ENCODE measurements around the gene SNAP29.
"Not testable (repeated sequence)": the region's sequence is repeated elsewhere in the genome, so short reads cannot be mapped to it uniquely, and the experiment has no call there.

SNAP29 gene

DNA sequence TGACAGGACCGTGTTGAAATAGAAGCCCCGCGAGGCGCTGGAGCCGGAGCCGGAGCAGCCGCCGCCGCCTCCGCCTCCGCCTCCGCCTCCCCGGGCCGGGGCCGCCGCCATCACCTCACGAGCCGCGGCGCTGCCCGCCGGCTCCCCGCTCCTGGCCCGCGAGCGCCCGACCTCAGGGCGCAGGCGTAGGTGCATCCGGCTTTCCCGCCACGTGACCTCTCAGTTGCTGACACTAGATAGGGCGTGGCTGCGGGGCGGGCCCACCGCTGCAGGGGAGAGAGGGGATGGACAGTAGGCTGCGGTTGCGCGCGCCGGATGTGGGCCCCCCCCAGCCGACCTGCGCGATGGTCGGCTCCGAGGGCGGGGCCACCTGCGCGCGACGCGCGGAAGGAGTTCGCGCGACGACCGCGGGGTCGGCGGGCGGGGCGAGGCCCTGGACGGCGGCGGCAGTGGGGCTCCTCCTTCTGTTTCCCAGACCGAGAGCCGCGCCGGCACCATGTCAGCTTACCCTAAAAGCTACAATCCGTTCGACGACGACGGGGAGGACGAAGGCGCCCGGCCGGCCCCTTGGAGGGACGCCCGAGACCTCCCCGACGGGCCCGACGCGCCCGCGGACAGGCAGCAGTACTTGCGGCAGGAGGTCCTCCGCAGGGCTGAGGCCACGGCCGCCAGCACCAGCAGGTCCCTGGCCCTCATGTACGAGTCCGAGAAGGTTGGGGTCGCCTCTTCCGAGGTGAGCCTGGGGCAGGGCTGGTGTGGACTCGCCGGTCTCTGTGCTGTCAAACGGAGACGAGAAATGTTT is at the start of gene SNAP29, which contains the start of gene PI4KA:
TSS of gene SNAP29 (plus strand) at position 393 of the 802 bp plus-strand sequence. CDS start at position 497, 104 bp downstream.
TSS of gene PI4KA (minus strand) at position 197 of the 802 bp plus-strand sequence. CDS start at position 111, 86 bp downstream.
- DNase-seq = peak; percentile 96

DNA sequence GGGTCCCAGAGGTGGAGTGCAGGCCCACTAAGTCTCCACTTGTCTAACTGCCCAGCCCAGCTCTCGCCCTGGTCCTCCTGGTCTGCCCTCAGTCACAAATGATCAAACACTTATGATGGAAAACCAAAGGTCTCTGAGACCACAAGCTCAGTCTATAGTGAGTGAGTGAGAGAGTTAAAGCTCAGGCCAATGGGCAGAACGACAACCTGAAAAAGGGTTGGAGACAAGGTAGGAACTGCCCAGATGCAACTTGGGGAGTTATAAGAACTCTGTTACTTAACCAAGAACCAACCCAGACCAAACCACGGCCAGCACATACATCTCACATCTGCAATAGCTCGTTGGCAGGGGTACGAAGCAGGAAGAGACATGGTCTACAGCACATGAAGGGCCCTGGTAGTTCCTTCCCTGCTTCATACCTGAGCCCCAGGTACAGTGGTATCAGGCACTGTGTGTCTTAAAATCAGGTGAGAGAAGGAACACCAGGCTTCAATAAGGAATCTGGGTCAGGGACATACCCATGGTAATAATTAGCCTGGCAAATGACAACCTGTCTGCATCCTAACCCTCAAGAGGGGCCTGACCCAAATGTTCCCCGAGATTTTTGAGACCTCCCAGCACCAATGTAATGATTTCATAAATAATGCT is 49.1 kb upstream of the SNAP29 start:
- DNase-seq = no peak

DNA sequence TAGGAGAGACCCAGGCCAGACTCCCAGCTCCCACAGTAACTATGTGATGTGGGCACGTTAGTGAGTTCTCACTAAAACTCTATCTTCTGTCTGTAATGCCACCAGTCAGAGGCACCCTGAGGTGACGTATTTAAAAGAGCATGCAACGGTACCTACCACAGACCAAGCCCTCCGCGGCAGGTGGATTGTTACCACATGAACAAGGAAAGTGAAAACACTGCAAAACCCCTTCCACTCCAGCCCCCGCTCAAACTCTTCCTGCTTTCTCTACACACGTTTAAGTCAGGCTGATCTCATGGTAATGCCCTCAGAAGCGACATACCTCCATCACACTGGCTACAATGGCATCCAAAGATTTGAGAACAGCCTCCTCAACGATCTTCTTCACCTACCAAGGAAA is 48.2 kb upstream of the SNAP29 start:
- no peak for DNase-seq

DNA sequence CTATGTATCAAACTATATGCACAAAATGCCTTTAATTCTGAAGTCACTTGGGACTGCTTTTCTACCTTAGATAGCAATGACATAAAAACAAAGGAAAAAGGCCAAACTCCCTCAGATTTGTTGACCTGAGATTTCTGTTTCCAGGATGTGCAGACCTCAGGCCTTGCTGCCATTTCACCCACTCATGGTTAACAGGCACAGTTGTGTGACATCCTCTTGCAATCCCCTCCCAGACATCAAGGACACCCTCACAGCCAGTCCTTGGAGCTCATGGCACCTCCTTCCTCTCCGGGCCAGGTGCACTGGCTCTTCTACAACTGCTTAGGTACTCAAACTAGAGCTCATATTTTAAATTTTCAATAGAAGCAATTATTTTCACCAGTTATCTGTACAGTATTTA is 47.6 kb upstream of the SNAP29 start:
- no peak for DNase-seq

DNA sequence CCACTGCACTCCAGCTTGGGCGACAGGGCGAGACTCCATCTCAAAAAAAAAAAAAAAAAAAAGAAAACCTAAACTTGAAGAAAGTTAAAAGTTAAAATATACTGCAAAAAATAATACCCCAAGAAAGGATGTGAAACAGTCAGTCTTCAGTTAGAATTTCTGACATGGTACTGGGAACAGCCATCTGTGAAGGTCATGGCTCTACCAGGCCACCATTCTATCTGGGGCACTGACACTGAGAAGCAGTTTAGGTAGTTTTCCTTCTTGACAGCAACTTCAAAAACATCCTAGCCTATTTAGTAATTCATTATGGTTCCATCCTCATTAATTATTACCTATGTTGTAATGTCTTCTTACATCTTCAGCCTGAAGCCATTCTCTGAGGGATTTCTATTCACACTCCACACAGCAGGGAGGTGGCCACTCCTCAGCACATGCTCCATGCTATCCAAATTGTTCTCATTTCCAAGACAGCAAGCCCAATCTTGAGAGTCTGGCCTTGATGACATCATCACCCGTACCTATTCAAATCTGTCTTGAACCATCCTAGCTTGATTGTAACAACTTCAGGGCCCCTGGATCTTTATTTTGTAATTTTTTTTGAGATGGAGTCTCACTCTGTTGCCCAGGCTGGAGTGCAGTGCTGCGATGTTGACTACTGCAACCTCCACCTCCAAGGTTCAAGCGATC is 46.7 kb upstream of the SNAP29 start:
- no peak for DNase-seq

DNA sequence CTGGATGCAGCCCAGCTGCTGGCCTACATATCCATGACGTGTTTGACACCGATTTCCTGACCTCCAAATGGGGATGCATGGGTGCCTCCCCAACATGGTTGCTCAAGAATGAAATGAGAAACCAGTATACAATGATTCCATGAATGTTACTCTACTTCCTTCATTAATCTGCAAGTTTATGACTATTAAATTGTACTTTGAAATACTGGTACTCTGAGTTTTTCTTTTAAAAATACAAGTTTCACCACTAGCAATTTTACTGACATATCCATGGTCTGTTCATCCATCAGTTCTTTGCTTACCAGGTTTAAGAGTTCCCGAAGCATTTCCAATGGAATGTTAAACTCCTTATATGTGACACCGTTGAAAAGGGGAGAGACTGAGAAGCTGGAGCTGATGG is 45.8 kb upstream of the SNAP29 start:
- DNase-seq = no peak

DNA sequence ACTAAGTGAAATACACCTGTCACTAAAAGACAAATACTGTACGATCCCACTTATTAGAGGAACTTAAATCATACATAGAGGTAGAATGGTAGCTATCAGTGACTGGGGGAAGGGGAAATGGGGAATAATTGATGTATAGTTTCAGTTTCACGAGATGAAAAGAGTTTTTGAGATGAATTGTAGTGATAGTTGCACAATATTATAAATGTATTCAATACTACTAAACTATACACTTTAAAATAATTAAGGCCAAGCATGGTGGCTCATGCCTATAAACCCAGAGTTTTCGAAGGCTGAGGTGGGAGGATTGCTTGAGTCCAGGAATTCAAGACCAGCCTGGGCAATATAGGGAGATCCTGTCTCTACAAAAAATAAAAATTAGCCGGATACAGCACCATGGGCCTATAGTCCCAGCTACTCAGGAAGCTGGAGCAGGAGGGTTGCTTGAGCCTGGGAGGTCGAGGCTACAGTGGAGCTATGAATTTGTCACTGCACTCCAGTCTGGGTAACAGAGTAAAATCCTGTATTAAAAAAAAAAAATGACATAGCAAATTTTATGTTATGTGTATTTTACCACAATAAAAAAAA is 44.5 kb upstream of the SNAP29 start:
- DNase-seq = no peak

DNA sequence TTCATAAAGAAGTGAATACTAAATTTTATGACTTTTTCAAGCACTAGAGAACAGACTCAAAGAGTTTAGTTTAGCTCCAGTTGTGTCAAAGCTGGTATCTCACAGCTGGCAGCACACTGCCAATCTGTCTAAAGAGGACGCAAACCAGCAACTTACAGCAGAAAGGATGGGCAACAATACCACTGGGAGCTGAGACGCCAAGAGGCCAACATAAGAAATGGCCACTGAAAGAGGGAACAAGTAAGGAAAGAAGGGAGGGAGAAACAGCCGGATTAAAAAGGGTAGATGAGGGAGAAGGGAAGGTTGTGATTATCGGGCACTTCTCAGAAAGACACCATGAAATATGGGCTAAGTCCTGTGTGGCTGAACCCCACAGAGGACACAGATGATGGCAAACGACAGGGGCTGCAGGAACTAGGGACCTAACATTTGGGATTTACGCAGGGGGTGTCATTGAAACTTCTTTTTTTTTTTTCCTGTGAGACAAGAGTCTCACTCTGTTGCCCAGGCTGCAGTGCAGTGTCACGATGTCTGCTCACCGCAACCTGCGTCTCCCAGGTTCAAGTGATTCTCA is 43.2 kb upstream of the SNAP29 start:
- DNase-seq = no peak

DNA sequence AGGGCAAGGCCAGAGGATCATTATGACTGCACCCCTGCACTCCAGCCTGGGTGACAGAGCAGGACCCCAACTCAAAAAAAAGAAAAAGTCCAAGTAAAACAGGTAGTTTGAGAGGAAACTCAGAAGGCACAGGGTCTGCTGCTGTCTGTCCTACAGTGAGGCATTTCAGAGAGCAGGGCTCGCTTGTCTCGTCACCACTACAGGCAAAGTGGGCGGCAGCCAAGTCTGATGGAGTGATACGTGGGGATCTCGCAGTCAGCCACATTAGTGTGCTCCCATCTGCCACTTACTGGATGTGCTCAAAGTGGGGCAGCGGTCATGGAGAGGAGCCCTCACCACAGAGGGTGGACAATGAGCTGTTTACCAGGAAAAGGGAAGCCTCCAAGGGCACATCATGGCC is 42.2 kb upstream of the SNAP29 start:
- DNase-seq = no peak

DNA sequence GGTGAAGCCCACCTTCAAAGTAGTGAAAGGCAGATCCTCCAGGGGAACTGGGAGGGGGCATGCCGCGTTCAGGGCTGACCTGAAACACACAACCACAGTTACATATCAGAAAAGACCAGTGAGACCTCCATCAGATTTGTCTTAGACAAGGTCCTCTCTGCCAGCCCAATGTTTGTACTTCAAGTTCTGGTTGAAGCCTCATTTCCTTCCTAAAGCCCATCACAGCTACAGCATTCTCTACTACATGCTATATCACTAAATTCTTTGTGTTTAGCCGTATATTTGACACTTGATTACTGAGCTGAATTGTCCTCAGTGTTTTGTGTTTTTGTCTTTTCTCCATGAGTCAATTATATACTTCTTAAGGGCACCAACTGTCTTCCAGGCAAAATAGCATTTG is 40.3 kb upstream of the SNAP29 start:
- DNase-seq = no peak

DNA sequence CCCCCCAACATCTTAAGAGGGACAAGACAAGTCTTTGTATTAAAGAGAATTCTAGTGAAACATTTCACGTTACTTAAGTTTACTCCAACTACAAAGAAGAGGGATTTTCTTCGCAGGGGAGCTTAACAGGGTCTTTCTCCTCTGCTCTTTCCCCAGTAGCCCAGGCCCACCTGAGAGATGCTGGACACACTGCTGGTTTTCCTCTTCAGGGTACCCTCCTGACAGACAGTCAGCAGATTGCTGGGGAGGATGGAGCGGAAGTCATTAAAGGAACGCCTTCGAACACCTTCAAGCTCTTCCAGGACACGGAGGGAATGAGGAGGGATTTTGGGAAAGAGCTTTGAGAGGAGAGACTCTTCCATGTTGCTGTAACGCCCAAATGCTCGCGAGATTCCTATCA is 39.3 kb upstream of the SNAP29 start:
- no peak for DNase-seq

DNA sequence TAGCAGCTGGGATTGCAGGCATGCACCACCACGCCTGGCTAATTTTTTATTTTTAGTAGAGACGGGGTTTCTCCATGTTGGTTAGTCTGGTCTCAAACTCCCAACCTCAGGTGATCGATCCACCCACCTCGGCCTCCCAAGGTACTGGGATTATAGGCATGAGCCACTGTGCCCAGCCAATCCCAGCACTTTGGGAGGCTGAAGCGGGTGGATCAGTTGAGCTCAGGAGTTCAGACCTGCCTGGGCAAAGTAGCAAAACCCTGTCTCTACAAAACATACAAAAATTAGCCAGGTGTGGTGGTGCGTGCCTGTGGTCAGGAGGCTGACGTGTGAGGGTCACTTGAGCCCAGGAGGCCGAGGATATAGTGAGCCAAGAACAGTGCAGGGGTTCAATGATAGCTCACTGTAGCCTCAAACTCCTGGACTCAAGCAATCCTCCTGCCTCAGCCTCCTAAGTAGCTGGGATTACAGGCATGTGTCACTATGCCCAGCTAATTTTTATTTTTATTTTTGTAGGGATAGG is 37.0 kb upstream of the SNAP29 start:
- not testable (repeated sequence) for DNase-seq

DNA sequence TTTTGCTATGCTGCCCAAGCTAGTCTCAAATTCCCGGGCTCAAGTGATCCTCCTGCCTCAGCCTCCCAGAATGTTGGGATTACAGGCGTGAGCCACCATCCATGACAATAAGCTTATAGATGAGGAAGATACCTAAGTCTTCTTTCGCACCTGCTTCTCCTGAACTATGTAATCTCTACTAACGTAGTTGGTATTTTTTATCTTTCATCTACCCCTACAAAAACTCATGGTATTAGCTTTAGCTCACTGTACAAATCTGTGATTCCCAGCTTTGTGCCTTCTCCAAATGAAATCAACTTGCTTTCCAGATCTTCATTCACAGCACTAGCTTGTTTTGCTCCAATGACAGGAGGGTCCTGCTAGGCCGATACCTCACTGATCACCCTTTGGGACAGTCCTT is 36.6 kb upstream of the SNAP29 start:
- no peak for DNase-seq

DNA sequence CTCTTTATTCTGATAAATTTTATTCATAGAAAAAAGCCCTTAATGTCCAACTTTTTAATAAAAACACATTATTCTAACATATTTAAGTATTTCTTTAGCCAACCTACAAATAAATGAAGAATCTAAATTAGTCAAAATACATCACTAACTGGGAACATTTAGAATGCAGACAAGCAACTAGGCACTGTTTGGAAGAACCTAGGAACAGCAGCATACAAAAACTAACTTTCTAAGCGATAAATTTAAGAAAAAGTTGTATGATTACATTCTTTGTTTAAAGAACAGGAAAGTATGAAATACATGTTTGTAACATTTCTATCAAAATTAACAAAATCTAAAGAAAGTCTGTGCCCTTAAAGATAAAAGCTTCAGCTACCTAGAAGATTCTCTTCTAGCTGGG is 35.5 kb upstream of the SNAP29 start:
- no peak for DNase-seq

DNA sequence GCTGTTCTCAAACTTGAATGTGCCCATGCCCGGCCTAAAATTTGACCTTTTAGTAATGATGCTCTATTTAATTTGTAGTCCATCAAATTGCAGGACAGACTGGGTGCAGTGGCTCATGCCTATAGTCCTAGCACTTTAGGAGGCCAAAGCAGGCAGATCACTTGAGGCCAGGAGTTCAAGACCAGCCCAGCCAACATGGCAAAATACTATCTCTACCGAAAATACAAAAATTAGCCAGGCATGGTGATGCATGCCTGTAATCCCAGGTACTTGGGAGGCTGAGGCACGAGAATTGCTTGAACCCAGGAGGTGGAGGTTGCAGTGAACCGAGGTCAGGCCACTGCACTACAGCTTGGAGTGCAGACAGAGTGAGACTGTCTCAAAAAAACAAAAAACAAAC is 33.6 kb upstream of the SNAP29 start:
- DNase-seq = not testable (repeated sequence)

DNA sequence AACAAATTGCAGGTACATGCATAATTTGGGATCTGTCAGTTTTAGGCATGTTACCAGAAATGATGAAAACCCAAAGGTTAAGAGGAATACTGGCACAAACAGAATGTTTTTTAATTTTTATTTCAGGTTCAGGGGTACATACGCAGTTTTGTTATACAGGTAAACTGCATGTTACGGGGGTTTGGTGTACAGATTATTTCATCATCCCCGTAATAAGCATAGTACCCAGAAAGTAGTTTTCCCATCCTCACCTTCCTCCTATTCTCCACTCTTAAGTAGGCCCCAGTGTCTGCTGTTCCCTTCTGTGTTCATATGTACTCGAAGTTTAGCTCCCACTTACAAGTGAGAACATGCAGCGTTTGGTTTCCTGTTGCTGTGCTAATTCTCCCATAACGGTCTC is 33.2 kb upstream of the SNAP29 start:
- DNase-seq = no peak

DNA sequence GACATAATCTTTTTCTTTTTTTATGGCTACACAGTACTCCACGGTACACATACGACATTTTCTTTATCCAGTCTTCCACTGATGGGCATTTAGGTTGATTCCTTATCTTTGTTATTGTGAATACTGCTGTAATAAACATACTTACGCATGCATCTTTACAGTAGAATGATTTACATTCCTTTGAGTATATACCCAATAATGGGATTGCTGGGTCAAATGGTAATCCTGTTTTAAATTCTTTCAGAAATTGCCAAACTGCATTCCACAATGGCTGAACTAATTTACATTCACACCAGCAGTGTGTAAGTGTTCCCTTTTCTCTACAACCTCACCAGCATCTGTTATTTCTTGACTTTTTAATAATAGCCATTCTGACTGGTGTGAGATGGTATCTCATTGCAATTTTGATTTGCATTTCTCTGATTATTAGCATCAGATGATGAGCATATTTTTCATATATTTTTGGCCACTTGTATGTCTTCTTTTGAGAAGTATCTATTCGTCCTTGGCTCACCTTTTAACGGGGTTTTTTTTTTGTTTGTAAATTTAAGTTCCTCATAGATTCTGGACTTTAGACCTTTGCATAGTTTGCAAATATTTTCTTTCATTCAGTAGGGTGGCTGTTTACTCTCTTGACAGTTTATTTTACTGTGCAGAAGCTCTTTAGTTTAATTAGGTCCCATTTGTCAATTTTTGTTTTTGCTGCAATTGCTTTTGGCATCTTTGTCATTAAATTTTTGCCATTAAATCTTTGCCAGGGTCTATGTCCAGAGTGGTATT is 32.2 kb upstream of the SNAP29 start:
- not testable (repeated sequence) for DNase-seq

DNA sequence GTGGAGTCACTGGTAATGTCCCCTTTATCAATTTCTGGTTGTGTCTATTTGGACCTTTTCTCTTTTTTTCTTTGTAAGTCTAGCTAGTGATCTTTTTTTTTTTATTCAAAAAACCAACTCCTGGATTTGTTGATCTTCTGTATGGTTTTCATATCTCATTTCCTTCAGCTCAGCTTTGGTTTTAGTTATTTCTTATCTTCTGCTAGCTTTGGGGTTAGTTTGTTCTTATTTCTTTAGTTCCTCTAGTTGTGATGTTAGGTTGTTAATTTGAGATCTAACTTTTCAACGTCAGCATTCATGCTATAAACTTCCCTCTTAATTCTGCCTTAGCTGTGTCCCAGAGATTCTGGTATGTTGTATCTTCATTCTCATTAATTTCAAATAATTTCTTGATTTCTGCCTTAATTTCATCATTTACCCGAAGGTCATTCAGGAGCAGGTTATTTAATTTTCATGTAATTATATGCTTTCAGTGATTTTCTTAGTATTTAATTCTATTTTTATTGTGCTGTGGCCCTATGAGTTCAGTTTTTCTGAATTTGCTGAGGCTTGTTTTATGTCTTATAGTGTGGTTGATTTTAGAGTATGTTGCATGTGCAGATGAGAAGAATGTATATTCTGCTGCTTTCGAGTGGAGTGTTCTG is 29.2 kb upstream of the SNAP29 start:
- no peak for DNase-seq

DNA sequence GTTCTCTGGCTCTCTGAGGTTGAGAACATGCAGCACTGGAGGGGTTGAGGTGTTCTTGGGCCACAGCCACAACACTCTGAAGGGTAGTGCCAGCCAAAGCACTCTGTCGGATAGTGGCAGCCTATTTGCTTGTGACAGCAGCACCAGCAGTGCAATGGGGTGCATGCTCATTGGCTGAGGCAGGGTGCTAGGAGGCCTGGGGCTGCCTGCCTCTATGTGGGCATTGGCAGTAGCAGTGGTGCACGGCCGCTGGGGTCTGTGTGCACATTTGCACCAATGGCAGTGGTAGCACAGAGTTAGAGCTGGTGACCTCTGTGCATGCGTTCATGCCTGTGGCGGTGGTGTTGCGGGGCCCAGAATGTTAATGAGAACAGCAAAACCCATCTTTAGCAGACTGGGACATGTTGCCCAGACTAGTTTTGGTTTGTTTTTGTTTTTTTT is 25.6 kb upstream of the SNAP29 start:
- DNase-seq = no peak

DNA sequence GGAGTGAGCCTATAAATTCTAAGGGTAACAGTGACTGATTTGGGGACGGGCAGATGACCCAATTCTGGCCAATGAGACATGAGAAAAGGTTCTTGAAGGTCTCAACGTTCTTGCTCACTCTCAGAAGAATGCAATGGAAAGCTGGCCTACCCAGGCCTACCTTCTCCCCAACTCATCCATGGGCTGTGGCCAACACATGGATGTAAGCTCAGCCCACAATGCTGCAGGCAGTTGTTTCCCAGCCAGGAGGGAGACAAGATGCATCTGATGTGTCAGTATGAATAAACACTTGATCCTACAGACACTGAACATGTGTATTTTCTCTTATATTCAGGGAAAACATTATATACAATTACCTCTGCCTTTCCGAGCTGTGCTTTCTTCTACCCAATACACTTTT is 24.6 kb upstream of the SNAP29 start:
- no peak for DNase-seq

DNA sequence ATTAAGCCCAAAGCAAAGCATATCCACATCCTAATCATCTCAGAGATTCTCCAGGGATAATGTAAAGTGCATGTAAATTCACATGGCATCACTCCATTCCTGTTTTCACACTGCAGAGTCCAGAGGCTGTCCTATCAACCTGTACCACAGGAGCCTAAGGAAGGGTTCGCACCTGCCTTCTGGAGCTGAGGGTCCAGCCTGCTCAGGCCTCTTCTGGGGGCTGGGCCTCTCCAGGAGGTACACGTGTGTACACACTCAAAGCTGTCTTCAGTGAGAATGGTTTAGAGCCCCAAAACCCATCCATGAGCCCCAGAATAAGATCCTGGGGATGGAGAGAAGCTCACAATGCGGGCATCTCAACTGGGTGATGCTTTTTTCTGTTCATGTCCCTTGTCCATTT is 24.1 kb upstream of the SNAP29 start:
- DNase-seq = no peak
